Measurements from ENCODE around the gene ARL15.

ARL15 gene

GRCh38 chr5:54282876-54283275 is 27.5 kb downstream of the ARL15 start:
- DNase-seq (ENCODE audit: low spot score), result no peak

DNA sequence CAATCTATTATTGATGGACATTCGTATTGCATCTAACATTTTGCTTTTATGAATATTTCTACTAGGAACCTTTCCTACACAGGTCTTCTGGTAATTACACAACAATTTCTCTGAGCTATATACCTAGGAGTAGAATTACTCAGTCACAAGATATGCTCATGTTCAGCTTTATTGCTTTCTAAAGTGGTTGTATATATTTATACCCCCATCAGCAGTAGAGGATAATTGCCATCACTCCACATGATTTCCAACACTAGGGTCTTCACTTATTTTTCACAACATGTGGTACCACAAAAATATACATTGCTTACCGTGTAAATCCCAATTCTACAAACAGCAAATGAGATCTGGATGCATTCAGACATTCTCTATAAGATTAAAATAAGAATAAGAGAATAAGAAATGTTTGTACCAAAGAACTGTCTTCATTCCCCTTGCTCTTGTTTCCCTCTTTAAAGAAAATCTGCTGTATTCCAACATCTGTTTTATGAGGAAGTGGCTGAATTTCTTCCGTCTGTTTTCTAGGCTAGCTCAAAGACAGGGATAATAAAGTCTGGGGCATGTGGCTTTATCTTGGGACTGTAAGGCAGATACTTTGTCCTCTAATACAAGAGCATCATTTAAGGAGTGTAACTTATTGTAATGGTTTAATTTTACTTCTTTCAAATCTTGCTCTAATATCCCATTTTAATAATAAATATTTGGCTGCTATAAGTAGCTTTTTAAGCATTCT is 28.2 kb downstream of the ARL15 start:
- DNase-seq (ENCODE audit: low spot score), result no peak

- no peak for DNase-seq (ENCODE audit: low spot score)
Measured at GRCh38 chr5:54279960-54280359, 30.4 kb downstream of the ARL15 start.

- DNase-seq (ENCODE audit: low spot score), result no peak
Measured at GRCh38 chr5:54278979-54279717, 31.2 kb downstream of the ARL15 start.

GRCh38 chr5:54278036-54278830 is 32.1 kb downstream of the ARL15 start:
- DNase-seq (ENCODE audit: low spot score), result no peak

- DNase-seq (ENCODE audit: low spot score), result no peak
Measured at GRCh38 chr5:54276048-54276447, 34.3 kb downstream of the ARL15 start.

DNA sequence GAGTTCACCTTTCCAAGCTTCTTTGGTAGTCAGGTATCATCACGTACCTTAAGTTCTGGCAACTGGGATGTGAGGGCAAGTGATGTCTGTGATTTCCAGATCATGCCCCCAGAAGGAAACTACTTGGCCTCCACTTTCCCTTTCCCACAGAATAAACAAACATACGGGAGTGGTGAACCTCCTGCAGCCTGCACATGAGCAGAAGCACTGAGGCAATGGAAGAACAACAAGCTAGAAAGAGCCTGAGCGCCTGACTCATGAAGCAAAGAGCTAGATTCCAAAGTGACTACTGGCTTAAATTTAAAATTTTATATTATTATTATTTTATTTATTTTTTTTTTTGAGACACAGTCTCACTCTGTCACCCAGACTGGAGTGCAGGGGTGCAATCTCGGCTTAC is 35.0 kb downstream of the ARL15 start:
- DNase-seq (ENCODE audit: low spot score), result no peak

DNA sequence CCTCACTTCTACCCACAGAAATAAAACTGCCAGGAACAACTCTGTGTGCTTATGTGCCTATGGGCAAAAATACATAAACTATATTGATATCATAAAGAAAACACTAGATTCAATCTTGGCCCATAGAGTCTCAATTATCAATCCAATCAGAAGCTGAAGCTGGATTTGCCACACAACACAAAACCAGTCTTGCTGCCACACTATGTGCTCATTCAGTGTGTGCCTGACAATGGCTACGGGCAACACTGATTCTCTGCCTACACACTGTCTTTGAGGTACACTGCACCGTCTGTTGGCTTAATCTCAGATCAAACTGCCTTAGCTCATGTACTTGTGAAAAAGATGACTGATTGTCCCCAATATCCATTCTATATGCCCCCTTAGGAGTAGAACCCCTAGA is 35.4 kb downstream of the ARL15 start:
- no peak for DNase-seq (ENCODE audit: low spot score)

DNA sequence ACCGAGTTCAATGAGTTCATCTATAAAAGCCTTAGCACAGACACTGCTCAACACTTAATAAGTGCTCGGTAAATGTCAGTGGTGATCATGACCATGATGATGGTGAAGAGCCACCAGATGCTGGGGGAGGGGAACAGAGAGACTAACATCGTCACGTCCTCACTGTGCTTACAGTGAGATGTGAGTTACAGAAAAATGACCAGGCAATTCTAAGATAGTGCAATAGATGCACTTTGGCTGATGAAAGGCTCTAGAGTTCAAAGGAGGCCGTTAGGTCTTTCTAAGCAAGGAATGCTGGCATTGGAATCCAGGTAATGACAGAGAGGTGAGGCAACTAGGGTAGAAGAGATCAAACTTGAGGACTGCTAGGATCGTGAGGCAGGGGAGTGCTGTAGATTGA is 36.7 kb downstream of the ARL15 start:
- DNase-seq (ENCODE audit: low spot score), result no peak

DNA sequence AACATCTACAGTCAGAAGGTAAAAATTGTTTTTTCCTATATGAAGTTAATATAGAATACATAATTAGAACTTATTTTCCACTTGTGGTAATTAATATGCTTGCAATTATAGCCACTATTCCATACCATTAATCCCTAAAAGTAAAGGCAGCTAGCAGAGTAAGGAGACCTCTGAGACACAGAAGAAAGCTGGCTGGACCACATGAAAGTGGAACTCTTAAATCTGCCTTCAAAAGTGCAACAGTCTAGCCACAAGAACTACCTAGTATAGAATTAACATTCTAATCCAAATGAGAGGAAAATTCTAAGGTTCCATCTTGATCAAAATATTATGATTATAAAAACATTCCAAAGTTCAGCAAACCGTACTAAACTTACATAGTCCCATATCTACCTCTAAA is 37.6 kb downstream of the ARL15 start:
- no peak for DNase-seq (ENCODE audit: low spot score)

- no peak for DNase-seq (ENCODE audit: low spot score)
Measured at GRCh38 chr5:54270326-54270725, 40.0 kb downstream of the ARL15 start.

DNA sequence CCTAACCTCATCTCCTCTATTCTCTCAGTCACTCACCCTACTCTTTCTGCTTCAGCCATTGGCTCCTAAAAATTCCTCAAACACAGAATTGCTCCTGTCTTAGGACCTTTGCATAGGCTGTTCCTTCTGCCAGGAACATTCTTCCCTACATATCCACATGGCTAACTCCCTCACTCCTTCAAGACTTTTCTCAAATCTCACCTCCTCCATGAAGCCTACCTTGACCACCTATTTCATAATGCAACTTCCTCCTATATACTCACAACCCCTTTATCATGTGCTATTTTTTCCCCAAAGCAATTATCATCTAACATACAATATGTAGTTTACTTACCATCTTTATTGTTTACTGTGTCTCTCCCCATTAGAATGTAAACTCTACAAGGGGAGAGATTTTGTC is 45.8 kb downstream of the ARL15 start:
- no peak for DNase-seq (ENCODE audit: low spot score)

DNA sequence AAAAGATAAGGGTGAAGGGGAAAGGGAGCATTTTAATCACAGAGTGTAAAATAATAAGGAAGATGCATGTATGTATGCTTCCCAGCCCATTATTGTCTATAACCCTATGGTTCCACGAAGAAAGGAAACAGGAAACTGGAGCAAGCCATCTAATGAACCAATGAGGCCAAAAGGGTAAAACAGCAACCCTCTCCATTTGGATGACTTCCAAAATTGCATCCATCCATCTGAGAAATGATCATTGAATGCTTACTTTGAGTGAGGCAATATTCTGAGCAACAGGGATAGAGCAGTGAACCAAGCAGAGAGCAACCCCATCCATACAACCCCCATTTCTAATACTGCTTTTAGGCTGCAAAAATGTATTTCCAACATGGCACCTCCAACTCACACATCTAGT is 46.9 kb downstream of the ARL15 start:
- no peak for DNase-seq (ENCODE audit: low spot score)

DNA sequence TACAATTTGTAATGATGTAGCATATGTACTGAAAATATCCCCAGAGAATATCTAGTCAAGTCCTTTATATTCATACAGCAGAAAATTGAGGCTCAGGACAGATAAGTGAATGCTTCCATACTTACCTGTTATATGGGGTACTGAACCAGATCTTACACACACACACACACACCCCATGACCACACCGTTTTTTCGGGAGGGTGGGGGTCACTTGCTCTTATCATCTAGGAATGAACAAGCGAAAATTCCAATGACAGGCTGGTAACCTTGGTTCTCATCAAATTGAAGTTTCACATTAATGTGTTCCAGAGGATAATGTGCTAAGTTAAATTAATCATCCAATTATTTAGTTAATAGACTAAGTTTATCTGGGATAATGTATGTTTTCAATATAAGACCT is 48.8 kb downstream of the ARL15 start:
- DNase-seq (ENCODE audit: low spot score), result no peak

DNA sequence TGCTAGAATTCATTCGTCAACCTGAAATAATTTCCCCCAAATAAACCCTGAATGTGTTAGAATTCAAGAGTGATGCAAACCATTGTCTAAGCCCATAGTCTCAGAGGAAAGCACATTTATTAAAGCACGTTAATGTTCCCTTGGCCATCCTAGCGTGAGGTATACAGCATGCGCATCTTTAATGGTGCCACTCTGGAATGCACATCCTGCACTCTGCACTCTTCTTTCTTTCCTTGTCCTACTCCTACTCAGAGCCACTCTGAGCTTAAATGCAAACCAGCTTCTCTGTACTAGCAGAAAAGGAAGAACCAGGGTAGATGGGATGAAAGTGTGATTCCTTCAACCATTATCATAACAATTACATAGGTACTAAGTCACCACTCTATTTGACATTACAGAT is 50.4 kb downstream of the ARL15 start:
- DNase-seq (ENCODE audit: low spot score), result no peak

- no peak for DNase-seq (ENCODE audit: low spot score)
Measured at GRCh38 chr5:54259090-54259489, 51.3 kb downstream of the ARL15 start.

- no peak for DNase-seq (ENCODE audit: low spot score)
Measured at GRCh38 chr5:54257366-54258118, 52.8 kb downstream of the ARL15 start.

- no peak for DNase-seq (ENCODE audit: low spot score)
Measured at GRCh38 chr5:54254482-54255198, 55.7 kb downstream of the ARL15 start.

- no peak for DNase-seq (ENCODE audit: low spot score)
Measured at GRCh38 chr5:54251981-54252380, 58.4 kb downstream of the ARL15 start.

DNA sequence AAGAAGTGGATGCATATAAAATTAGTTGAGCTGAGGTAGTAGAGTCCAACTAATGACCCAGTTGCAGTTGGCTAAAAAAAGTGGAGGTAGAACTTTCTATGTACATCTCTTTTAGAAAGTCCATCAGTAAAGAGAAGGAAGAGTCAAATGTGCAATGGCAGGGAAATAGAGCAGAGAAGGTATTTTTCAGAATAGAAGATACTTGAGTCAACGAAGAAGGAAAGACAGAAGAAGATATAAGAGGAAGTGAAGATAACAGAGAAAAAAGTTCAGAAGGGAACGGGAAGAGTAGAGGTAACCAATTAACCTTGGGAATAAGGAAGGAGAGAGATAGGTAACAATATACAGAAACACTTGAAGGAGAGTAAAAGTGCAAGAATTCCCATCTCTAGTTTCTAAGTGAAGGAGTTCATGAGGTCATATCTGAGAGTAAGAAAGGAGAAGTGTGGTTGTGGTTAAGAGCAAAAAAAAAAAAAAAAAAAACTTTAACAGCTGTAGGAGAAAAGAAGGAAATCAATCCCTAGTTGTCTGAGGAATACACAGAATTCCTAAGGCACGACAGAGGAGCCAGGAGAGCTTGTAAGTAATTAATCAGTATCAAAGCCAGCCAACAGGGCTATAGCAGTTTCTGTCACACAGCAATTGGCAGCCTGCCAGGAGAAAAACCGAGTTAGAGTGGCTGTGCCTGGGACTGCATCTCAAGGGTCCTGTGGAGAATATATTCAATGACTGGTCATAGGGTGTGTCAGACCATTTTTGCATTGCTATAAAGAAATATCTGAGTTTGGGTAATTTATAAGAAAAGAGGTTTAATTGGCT is 61.0 kb downstream of the ARL15 start:
- DNase-seq (ENCODE audit: low spot score), result no peak

- no peak for DNase-seq (ENCODE audit: low spot score)
Measured at GRCh38 chr5:54247226-54247625, 63.1 kb downstream of the ARL15 start.
